NCI-H2227 treated with DMSO at 0.1 percent for 48 hours (cell line): ENCODE measurements around the gene RRN3.
"Not testable (repeated sequence)": the region's sequence is repeated elsewhere in the genome, so short reads cannot be mapped to it uniquely, and the experiment has no call there.

Source experiments
- DNase-seq: peaks from one replicate; lab custom pipeline; 2025; lab: John Stamatoyannopoulos, UW

RRN3 gene

DNA sequence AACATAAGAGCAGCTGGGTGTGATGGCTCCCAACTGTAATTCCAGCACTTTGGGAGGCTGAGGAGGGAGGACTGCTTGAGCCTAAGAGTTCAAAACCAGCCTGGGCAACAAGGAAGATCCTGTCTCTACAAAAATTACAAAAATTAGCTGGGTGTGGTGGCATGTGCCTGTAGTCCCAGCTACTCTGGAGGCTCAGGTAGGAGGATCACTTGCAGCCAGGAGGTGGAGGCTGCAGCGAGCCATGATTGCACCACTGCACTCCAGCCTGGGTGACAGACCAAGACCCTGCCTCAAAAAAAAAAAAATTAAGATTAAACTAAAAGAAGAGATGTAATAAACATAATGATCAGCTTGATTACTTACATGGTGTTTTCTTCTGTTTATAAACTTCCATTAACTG, 43.6 kb downstream of the RRN3 start:
- DNase-seq = not testable (repeated sequence)

DNA sequence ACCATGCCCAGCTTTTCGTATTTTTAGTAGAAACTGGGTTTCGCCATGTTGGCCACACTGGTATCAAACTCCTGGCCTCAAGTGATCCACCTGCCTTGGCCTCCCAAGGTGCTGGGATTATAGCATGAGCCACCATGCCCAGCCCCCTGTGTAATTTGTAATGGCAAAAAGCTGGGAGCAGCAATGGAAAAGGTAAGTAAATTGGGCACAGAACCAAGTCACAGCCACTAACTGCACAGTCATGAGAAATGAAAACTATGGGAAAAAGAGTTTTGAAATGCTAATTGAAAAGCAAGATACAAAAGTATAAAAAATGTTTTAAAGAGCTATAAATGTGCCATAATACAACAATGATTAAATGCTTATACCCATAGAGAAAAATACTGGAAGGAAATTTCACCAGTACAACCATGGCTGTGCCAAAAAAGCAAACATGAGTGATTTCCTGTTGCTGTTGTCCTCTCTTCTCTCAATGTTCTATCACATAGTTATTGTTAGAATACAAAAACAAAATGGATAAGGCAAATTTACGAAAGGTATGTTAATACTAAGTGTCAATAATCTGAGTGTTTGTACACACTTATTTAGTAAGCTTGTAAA, 44.4 kb downstream of the RRN3 start:
- DNase-seq = no peak

DNA sequence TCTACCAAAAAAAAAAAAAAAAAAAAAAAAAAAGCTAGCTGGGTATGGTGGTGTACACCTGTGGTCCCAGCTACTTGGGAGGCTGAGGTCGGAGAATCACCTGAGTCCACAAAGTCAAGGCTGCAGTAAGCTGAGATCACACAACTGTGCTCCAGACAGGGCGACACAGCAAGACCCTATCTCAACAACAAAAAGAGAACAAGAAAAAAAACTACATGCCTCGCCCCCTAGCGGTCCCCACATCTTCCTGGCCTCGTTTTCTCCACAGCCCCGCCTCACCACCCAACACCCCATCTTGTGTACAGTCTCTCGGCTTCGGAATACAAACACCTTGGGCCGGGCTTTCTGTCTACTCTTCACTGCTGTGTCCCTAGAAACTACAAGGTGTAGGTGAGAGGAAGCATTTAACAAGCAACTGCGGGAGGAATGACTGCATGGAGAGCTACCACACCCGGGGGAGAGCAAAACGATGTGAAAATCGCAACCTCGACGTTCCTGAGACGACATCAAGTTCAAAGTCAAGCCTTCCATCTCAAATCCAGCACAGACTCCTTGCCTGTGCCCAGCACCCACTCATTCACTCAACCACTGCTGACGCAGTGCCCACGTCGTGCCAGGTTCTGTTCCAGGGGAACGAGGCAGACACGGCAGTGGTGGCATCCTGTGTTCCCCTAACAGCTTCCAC, 47.2 kb downstream of the RRN3 start:
- no peak for DNase-seq

DNA sequence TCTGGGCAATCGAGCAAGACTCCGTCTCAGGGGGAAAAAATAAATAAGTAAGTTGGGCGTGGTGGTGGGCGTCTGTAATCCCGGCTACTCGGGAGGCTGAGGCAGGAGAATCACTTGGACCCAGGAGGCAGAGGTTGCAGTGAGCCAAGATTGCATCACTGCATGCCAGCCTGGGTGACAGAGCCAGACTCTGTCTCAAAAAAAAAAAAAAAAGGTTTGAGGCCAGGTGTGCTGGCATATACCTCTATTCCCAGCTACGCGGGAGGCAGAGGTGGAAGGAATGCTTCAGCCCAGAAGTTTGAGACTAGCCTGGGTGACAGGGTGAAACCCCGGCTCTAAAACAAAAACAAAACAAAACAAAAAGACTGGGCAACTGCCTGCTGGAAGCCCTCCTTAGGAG, 48.8 kb downstream of the RRN3 start:
- DNase-seq = not testable (repeated sequence)

DNA sequence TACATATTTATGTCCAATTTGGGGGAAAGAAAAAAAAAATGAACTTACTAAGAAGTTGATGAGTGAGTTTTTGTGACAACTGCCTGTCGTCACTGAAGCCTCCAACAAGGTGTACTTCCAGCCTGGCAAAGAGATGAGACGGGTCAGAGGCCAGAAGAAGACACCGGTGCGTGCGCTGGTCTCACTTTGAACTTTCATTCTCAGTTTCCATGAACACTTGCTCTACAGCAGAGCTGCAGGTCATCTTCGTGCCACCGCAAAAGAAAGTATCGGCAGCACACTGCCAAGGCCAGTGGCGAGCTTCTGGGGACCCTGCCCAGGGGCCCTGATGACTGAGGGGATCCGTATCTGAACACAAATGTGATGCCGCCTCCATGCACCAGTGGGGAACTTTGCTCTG, 49.8 kb downstream of the RRN3 start:
- no peak for DNase-seq

DNA sequence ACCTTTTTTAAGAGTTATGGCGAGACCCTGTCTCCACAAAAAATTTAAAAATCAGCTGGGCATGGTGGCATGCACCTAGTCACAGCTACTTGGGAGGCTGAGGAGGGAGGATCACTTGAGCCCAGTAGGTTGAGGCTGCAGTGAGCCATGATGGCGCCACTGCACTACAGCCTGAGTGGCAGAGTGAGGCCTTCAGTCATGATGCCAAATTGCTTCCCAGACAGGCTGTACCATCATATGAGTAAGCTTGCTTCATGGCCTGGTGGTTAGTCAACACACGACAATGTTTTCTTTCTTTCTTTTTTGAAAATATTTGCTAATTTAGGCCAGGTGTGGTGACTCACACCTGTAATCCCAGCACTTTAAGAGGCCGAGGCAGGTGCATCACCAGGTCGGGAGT, 50.7 kb downstream of the RRN3 start:
- DNase-seq = no peak

DNA sequence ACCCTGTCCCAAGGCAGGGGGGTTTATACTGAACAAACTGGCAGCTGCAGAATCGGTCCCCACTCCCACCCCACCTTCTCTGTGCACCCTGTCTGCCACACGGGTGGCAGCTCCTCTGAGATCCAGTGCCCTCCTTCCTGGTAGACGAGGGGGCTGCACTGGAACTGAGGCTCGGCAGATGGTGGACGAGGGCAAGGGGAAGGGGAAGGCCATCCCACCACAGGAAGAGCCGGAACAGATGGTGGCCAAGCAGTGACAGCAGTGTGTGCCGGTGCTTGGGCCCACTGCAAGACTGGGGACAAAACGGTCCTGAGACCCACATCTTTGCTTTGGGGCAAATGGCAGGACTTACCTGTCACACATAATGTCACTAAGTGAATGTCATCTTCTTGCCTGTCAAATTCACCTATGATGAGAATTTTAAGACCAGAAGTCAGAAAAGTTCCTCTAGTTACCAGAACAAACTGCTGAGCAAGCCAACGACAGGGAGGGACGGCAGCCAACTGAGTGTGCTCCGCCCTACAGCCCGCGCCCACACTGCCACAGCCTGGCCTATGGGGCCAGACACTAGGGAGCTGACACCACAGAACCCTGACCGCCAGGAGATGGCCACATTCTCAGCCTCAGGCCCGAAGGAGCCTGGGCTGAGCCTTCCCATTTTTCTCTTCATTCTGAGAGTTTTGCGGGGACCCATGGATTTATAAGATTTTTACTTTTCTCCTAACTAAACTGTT, 52.6 kb downstream of the RRN3 start:
- DNase-seq = no peak

DNA sequence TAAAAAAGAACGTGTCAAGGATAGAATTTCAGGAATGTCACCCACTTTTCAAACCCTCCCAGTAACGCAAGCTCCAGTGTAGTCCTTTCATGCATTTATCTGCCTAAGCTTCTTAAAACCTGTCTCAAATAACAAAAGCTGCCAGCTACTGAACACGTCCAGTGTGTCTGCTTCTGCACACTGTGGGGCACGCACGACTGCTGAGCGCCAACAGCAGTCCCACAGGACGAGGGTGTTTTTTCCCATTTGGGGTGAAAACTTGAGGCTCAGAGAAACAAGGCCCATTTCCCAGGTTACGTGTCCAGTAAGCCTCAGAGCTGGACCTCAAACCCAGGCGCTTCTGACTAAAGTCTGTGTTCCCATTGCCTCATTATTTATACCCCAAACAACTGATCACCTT, 55.4 kb downstream of the RRN3 start:
- no peak for DNase-seq

DNA sequence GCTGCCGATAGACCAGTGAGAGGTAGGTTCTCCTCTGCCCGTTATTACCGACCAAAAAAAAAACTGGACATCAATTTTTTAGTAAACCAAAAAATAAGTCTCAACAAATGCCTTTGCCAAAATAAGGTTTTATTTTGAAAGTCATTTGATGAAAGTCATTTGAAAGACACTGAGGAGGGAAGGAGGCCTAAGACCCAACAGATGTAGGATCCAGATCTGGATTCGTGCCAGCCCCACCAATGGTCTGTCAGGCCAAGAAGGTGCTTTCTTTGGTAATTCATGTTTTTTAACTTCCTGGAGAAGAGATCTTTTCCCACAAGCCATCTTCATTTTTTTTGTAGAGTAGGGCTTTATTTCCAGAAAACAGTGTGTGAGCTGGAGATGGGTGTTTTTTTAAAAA, 56.3 kb downstream of the RRN3 start:
- DNase-seq = no peak

DNA sequence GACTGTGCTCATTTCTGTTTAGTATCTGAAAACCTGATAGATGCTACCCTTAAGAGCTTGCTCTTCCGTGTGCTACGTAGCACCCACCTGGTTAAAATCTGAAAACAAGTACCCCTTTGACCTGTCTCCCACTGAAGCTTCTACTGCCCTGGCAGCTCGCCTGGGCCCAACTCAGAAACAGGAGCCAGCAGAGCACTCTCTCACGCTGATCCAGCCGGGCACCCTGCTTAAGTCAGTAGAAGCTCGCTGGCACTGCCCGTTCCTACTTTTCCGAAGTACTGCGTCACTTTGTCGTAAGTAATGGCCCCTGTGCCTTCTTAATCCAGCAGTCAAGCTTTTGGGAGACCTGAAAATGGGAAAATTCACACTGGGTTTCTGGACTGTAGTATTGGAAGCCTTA, 57.1 kb downstream of the RRN3 start:
- no peak for DNase-seq

DNA sequence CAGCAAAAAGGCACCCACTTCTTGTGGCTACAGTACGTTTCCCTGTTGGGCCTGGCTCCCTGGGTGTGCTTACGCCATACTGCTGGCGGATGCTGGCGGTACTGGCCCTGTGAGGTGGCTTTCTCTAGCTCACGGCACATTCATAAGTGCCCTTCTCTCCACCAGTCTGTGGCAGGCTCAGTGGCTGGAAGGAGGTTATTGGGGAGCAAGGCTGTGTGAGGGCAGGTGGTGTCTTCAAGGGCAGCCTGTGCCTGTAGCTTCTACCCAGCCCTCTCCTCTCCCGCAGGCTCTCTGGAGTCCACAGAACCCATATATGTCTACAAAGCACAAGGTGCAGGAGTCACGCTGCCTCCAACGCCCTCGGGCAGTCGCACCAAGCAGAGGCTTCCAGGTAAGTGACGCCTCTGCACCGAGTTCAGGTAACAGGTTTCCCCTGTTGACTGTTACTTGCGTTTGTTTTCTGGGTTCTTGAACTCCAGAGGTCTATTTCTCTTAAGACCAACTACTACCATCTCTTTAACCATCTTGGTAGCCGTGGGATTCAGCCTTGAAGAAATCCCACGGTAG, 58.8 kb downstream of the RRN3 start:
- DNase-seq = no peak

DNA sequence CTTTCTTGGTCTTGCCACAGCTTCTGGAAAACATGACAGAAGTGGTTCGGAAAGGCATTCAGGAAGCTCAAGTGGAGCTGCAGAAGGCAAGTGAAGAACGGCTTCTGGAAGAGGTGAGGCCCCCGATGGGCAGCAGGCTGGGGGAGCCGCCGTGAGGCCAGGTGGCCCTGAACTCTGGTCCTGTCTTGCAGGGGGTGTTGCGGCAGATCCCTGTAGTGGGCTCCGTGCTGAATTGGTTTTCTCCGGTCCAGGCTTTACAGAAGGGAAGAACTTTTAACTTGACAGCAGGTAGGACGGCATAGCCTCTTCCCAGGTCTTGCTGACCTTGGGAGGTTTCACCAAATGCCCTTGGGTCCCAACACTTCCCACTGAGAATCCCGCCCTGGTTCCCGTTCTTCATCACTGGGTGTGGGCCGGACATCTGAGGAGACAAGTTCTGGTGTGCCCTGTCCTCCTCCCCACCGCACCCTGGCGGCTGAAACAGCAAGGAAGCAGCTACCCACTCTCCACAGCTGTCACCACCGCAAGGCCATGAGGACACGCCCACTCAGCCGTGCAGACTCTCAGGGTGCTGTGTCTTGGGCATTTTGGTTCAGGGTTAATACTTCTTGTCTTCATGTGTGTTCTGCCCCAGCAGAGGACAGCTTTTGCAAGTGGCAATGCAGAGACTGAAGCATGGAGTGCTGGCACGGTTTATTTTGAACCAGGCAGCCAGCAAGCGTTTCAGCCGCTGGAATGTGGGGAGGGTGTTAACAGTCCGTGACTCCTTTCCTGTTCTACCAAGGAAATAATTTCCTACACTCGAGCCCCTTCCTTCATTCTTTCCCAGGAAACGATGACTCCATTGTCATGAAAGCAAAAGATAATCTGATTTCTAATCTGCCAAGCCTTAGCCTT, 59.6 kb downstream of the RRN3 start:
- no peak for DNase-seq

DNA sequence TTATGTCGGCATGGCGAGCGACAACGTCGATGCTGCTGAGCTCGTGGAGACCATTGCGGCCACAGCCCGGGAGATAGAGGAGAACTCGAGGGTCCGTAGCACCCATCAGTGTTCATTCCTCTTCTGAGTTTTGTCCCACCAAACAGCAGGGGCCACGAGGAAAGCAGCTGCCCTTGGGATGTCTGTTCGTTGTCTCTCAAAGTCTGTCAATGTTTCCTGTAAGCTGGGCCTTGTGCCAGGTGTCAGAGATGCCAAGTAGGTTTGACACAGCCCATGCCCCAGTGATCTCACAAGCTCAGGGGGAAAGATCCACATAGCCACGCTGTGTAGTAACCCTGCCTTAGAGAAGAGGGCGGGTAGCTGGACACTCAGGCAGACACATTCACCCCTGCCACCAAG, 60.8 kb downstream of the RRN3 start:
- no peak for DNase-seq

DNA sequence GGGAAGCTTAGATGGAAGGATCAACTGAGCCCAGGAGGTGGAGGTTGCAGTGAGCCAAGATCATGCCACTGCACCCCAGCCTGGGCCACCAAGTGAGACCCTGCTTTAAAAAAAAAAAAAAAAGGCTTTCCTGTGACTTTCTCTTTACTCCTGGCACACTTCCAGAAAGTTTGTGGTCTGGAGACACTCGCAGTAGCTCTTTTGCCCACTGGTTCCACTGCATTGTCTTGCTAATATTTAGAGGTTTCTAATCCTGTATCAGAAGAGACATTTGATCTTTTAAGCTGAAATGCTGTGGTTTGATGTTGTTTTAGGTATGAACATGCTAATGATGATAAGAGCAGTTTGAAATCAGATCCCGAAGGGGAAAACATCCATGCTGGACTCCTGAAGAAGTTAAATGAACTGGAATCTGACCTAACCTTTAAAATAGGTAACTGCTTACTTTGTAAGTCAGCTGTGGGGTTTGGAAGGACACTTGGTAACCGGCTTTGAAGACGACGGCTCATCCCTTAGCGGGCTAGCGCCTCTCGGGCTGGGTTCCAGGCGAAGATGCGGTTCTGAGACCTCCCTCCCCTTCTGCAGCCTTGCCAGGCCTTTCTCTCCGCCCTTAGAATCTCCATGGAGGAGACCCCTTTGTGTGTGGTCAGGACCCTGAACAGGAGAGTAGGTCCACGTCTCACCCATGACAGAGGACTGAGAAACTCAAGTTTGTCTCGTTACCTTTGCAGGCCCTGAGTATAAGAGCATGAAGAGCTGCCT, 61.3 kb downstream of the RRN3 start:
- no peak for DNase-seq

DNA sequence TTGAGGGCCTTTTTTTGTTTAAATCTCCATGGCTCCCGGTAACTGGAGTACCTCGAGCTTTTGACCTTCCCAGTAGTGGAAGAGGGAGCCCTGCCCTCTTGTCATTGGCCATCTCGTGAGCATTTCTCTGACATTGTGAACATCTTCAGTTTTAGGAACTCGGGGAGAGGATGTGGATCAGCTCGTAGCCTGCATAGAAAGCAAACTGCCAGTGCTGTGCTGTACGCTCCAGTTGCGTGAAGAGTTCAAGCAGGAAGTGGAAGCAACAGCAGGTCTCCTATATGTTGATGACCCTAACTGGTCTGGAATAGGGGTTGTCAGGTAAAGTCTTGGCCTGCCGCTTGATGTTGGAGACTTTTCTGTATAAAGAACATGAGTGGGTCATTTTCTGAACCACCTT, 62.5 kb downstream of the RRN3 start:
- no peak for DNase-seq

DNA sequence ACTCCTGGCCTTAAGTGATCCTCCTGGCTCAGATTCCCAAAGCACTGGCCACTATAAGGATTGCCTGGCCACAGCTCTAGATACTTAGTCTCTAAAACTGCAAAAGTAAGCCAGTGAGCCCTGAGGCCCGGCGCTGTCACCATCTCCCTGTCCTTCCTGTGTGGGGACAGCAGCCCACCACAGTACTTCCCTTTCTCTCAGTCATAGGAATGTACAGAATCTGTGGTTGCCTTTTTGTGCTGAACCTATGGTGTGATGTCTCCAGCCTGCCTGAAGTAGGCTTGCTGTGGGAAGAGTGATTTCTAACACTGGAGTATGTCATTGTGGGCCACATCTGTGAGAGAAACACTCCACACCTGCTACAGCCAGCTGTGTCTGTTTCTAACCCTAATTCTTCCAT, 62.9 kb downstream of the RRN3 start:
- no peak for DNase-seq

DNA sequence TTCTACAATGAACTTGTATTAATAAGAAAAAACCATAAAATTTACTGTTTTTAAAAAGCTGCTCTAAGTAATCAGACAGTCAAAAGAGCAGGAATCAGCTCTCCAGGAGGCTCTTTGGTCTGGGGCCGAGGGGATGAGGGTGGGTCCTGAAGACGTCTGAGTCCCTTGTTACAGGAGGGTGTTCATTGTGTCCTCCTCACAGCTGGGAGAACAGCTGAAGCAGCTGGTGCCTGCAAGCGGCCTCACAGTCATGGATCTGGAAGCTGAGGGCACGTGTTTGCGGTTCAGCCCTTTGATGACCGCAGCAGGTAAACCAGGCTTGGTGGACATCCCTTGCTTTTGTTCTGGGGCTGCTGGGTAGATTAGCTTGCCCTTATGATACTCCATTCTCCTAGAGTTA, 64.3 kb downstream of the RRN3 start:
- not testable (repeated sequence) for DNase-seq

DNA sequence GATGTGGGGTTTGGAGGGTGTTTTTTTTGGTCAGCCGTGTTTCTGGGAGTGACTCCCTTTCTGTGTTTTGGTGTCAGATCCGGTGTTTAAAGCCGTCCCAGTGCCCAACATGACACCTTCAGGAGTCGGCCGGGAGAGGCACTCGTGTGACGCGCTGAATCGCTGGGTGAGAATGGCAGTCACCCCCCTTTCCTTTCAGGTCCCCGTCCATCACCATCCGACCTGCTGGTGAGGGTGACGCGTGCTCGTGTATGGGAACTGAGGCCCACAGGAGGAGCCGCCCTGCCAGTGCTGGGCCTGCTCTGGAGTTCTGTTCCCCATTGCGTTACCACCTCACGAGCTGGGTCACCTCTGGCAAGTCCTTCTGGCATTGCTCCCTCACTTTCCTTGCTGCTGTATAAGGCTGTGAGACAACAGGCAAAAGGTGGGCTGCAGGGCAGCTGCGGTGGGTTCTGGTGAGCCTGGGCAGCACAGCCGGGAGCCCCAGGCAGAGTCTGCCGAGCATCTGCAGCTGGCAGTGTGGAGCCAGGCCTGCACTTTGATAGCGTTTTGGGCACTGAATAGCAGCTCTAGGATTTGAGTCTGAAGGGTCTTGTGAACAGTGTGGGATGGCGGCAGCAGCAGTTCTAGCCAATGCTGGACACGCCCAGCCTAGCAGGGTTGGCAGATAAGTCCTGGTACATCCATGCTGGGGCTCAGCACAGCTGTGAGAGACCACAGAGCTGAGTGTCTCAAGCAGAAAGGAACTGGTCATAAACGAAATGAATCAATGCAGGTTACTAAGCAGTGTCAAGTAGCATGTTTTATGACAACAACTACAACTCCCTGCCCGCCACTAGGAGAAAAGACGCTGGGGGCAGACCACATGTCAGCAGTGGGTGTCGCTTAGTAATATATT, 65.0 kb downstream of the RRN3 start:
- not testable (repeated sequence) for DNase-seq

DNA sequence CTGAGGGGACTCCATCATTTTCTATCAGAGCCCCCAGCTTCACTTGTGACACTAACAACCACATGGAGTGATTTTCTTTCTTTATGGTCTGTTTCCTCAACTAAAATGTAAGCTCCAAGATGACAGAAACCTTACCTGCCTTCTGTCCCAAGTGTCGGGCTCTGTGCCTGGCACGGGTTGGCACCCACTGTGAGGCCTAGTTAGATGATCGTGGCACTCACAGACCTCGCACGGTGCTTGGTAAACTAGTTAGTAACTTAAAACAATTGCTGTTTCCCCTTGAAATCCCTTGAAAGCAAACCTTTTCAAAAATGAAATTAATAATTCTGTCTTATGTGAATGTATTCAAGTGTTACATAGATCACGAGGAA, 65.7 kb downstream of the RRN3 start:
- not testable (repeated sequence) for DNase-seq
